K562 (cell line): Measurements from ENCODE around the gene CEP95. TPM values are rescaled to one million over a fixed set of nuclear protein-coding genes. Genes with fewer than 3 reads are reported as not detected.
A peak's percentile ranks its signal among the peaks of the same experiment; 100 is the strongest.

Source experiments
- C11orf30 ChIP-seq: fragments of 450-650 bp; IDR thresholded peaks from 2 replicates; pipeline ENCODE4 v1.6.1; 2016; ENCODE audit warnings: low read depth, mild to moderate bottlenecking
- CBX1 ChIP-seq: sonication (generic); IDR thresholded peaks from 2 replicates; pipeline ENCODE4 v1.6.1; 2016; ENCODE audit warnings: antibody characterized with exemption, low read depth, mild to moderate bottlenecking
- CTBP1 ChIP-seq: fragments of 450-650 bp; IDR thresholded peaks from 2 replicates; pipeline ENCODE4 v1.6.1; 2016; ENCODE audit warnings: borderline replicate concordance
- ELK1 ChIP-seq: sonication (generic); formaldehyde crosslinking; IDR thresholded peaks from 2 replicates; pipeline ENCODE4 v1.8.1; 2022; ENCODE audit warnings: missing genetic modification reagents
- FOXP1 ChIP-seq: sonication (generic); formaldehyde crosslinking; IDR thresholded peaks from 2 replicates; pipeline ENCODE4 v1.8.0; 2022; ENCODE audit warnings: mild to moderate bottlenecking, missing genetic modification reagents
- FUS ChIP-seq: fragments of 200-400 bp; formaldehyde crosslinking; optimal IDR thresholded peaks from 2 replicates; pipeline ENCODE3; 2017; ENCODE audit warnings: low read depth, low read length
- MEIS2 ChIP-seq: fragments of 450-650 bp; IDR thresholded peaks from 2 replicates; pipeline ENCODE4 v1.6.1; 2014; ENCODE audit warnings: mild to moderate bottlenecking; ENCODE audit not compliant: partially characterized antibody
- PTBP1 ChIP-seq: fragments of 200-400 bp; formaldehyde crosslinking; IDR thresholded peaks from 2 replicates; pipeline ENCODE4 v1.6.1; 2017; ENCODE audit warnings: low read depth, low read length
- U2AF1 ChIP-seq: fragments of 200-400 bp; formaldehyde crosslinking; optimal IDR thresholded peaks from 2 replicates; pipeline ENCODE3; 2017; ENCODE audit warnings: mild to moderate bottlenecking, low read depth, low read length, moderate library complexity
- ZC3H8 ChIP-seq: fragments of 450-650 bp; IDR thresholded peaks from 2 replicates; pipeline ENCODE4 v1.6.1; 2017
- ZNF444 ChIP-seq: fragments of 250-450 bp; sonication (Bioruptor Pico); IDR thresholded peaks from 2 replicates; pipeline ENCODE4 v1.4.0; 2020; ENCODE audit warnings: mild to moderate bottlenecking, moderate library complexity
- polyA plus RNA-seq, 8 experiments: library from polyadenylated mRNA; depleted of rRNA in 4 of 8; stranded (reverse) in 5 of 8; unstranded in 3 of 8; fragments of >200 nt; fragmentation: Nextera tagmentation in 2 of 8; fragmentation: Illumina TruSeq in 1 of 8; extraction: Ambion mirVana in 2 of 8; extraction: Trizol in 1 of 8; gene quantifications; 2 replicates each; pipeline versions ENCODE4 v1.2.1 to v1.2.3, GENCODE V29; 2011 to 2014; ENCODE audit warnings: inconsistent platforms in 1 of 8, missing spikeins in 1 of 8
- total RNA-seq, 7 experiments: library from RNA; depleted of rRNA in 6 of 7; stranded (reverse); fragments of >200 nt in 6 of 7; fragmentation: Illumina TruSeq in 2 of 7; extraction: Trizol in 2 of 7; gene quantifications; 2 replicates each; pipeline versions ENCODE4 v1.2.1 to v1.2.3, GENCODE V29; 2011 to 2021; ENCODE audit warnings: low replicate concordance in 1 of 7

The CEP95 gene
- total and polyA plus RNA-seq, 9 of the 15 experiments (the other 6 are each of a cell fraction or from before 2014, with no cell fraction given): 26.7 to 80.7 (median 56.9) TPM

DNA sequence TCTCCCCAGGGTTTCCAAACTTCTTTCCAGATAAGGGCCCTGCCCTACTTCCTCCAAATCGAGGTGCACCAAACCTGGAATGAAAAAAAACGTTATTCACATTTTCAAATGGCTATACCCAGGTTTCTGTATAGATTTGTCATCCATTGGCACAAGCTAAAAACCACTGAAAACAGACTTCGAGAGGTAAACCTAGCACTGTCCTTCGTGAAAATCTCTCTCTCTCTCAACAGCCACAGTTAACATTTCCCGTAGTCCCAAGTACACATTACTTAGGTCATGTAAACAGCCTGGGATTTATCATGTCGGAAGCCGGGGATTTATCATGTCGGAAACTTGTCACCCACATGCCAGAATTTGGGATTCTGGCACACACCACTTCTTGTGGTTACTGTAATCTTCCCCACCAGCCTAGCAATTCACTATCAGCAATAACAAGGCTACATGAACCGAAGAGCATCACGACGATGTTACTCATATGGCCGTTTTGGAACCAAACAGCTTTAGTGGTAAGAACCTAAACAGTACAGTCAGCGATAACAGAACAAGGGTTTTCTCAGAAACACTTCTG lies 1.9 kb upstream of the CEP95 start (continued):
- no peak for TF ChIP-seq ELK1 (CRISPR knock-in tag)
- no peak for TF ChIP-seq PTBP1
- peak; percentile 16 for TF ChIP-seq U2AF1
- TF ChIP-seq MEIS2: peak; percentile 51
- TF ChIP-seq C11orf30: peak; percentile 83
- TF ChIP-seq CBX1: peak; percentile 9; the same call in 1 of the 2 replicates
- TF ChIP-seq ZNF444 (CRISPR knock-in tag): no peak
- no peak for TF ChIP-seq FUS
- peak; percentile 16; the same call in 1 of the 2 replicates for TF ChIP-seq FOXP1 (CRISPR knock-in tag)
- TF ChIP-seq CTBP1: no peak
- no peak for TF ChIP-seq ZC3H8
- TF ChIP-seq, all 486 proteins: peak for 48
